ENCODE data around the gene PRKCH. TPM values are rescaled to one million over a fixed set of nuclear protein-coding genes. Genes with fewer than 3 reads are reported as not detected.

The PRKCH gene
- polyA plus RNA-seq, 3 donors = 3.6 to 6.2 (median 5.4) TPM

DNA sequence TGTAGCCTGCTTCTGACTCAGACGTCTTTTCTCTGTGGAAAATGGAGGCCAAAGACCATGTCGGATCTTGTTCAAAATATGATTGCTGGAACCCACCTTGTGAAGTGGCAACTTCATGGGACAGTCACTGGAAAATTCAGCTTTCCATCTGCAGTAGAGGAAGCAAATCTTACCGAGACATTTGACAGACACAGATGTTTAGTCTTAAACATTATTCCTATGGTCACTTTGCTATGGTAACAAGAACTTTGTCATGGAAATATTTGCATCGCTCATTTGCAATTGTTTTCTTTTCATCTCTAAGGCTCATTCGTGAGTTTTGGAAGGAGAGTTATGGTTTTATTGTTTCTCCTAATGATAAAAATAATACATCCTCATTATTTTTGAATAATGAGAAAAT, 275.6 kb downstream of the PRKCH start:
- peak overlapping the region in 4 of 7 donors; percentile 30 to 65 (median 40) for H3K27ac Mint-ChIP-seq
- TF ChIP-seq, protein P1, sequence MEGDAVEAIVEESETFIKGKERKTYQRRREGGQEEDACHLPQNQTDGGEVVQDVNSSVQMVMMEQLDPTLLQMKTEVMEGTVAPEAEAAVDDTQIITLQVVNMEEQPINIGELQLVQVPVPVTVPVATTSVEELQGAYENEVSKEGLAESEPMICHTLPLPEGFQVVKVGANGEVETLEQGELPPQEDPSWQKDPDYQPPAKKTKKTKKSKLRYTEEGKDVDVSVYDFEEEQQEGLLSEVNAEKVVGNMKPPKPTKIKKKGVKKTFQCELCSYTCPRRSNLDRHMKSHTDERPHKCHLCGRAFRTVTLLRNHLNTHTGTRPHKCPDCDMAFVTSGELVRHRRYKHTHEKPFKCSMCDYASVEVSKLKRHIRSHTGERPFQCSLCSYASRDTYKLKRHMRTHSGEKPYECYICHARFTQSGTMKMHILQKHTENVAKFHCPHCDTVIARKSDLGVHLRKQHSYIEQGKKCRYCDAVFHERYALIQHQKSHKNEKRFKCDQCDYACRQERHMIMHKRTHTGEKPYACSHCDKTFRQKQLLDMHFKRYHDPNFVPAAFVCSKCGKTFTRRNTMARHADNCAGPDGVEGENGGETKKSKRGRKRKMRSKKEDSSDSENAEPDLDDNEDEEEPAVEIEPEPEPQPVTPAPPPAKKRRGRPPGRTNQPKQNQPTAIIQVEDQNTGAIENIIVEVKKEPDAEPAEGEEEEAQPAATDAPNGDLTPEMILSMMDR (IDR thresholded peaks at IDR 0.05) = no peak
- peaks cover 0 to 2% (median 0%) of the 10 kb centered on the region in 3 donors for H3K27me3 Mint-ChIP-seq (ENCODE audit: low read depth in 3 of 3)
- Histone ChIP-seq H3K79me2 (ENCODE audit: insufficient read depth, low read length) (no peaks in the 10 kb centered on the region), H3K4me1 (ENCODE audit: control insufficient read depth in 1 of 2, insufficient read depth in 2 of 2, low read length in 2 of 2) (peaks cover 28 to 46% of the 10 kb centered on the region in 2 donors), H3K27ac (ENCODE audit: low read depth in 1 of 2, low read length in 2 of 2) (no peak overlapping the region), H3K4me3 (replicated peaks in 1 of 3; ENCODE audit: low read depth in 2 of 3, low read length in 3 of 3) (no peak overlapping the region), H3K27me3 (ENCODE audit: control insufficient read depth in 2 of 2, insufficient read depth in 2 of 2, low read length in 2 of 2) (no peaks in the 10 kb centered on the region), H3K9ac (ENCODE audit: insufficient read depth, low read length, poor library complexity, severe bottlenecking) (no peak overlapping the region), H3K4me2 (replicated peaks; ENCODE audit: extremely low read depth, low read length, poor library complexity, severe bottlenecking) (no peak overlapping the region), H2AFZ (ENCODE audit: insufficient read depth, low read depth, low read length, poor library complexity, severe bottlenecking) (no peak overlapping the region), H4K20me1 (ENCODE audit: insufficient read depth, low read length) (no peaks in the 10 kb centered on the region), H3K9me3 (replicated peaks in 1 of 2; ENCODE audit: control insufficient read depth in 1 of 2, insufficient read depth in 1 of 2, low read length in 2 of 2) (peaks cover 0 to 4% of the 10 kb centered on the region in 2 donors), H3K36me3 (replicated peaks in 1 of 2; ENCODE audit: control insufficient read depth in 1 of 2, insufficient read depth in 2 of 2, low read length in 2 of 2) (no peaks in the 10 kb centered on the region)
- H3K4me1 Mint-ChIP-seq = peaks cover 43% of the 10 kb centered on the region
- no peak overlapping the region for H3K4me3 Mint-ChIP-seq
- intact Hi-C loops (cut with micrococcal nuclease) = loop anchor here (10.0 kb wide), 3 partner anchors 122 to 492 kb away; no protein-coding TSS in a partner anchor
- 100% methylated on average over 2 of the region's 5 CpGs for WGBS (ENCODE audit: insufficient coverage)
- peaks cover 0 to 7% of the 10 kb centered on the region in 2 donors for H3K36me3 Mint-ChIP-seq
- peaks cover 0 to 4% (median 2%) of the 10 kb centered on the region in 7 donors for H3K9me3 Mint-ChIP-seq
- DNase-seq = no peak

GRCh38 chr14:61598980-61599379, 277.6 kb downstream of the PRKCH start:
- Mint-ChIP-seq H3K4me3 (no peak overlapping the region), H3K27ac (peak overlapping the region in 5 of 7 donors; percentile 53 to 89 (median 84)), H3K27me3 (ENCODE audit: low read depth in 3 of 3) (peaks cover 0 to 2% (median 0%) of the 10 kb centered on the region in 3 donors), H3K9me3 (peaks cover 0 to 2% (median 0%) of the 10 kb centered on the region in 7 donors), H3K4me1 (peaks cover 51% of the 10 kb centered on the region), H3K36me3 (peaks cover 0 to 3% of the 10 kb centered on the region in 2 donors)
- H3K9ac ChIP-seq (ENCODE audit: insufficient read depth, low read length, poor library complexity, severe bottlenecking) = no peak overlapping the region
- DNase-seq = no peak
- H3K27ac ChIP-seq (ENCODE audit: low read depth in 1 of 2, low read length in 2 of 2) = no peak overlapping the region
- no CpG with 5 or more reads among the region's 1 CpG for WGBS (ENCODE audit: insufficient coverage)
- peak overlapping the region; percentile 1 for H2AFZ ChIP-seq (ENCODE audit: insufficient read depth, low read depth, low read length, poor library complexity, severe bottlenecking)
- intact Hi-C loops (cut with micrococcal nuclease) = loop anchor here (10.0 kb wide), 3 partner anchors 124 to 494 kb away; no protein-coding TSS in a partner anchor
- H3K4me3 ChIP-seq (replicated peaks in 1 of 3; ENCODE audit: low read depth in 2 of 3, low read length in 3 of 3) = no peak overlapping the region
- H3K79me2 ChIP-seq (ENCODE audit: insufficient read depth, low read length) = no peaks in the 10 kb centered on the region
- H3K4me1 ChIP-seq (ENCODE audit: control insufficient read depth in 1 of 2, insufficient read depth in 2 of 2, low read length in 2 of 2) = peaks cover 43 to 57% of the 10 kb centered on the region in 2 donors
- no peak overlapping the region for H3K4me2 ChIP-seq (replicated peaks; ENCODE audit: extremely low read depth, low read length, poor library complexity, severe bottlenecking)
- TF ChIP-seq, protein P1 (IDR thresholded peaks at IDR 0.05) = no peak
- no peaks in the 10 kb centered on the region for H3K9me3 ChIP-seq (replicated peaks in 1 of 2; ENCODE audit: control insufficient read depth in 1 of 2, insufficient read depth in 1 of 2, low read length in 2 of 2)
- no peaks in the 10 kb centered on the region for H3K27me3 ChIP-seq (ENCODE audit: control insufficient read depth in 2 of 2, insufficient read depth in 2 of 2, low read length in 2 of 2)
- no peaks in the 10 kb centered on the region for H4K20me1 ChIP-seq (ENCODE audit: insufficient read depth, low read length)
- no peaks in the 10 kb centered on the region for H3K36me3 ChIP-seq (replicated peaks in 1 of 2; ENCODE audit: control insufficient read depth in 1 of 2, insufficient read depth in 2 of 2, low read length in 2 of 2)

All from CD14-positive monocyte (primary cell).